Uterus (tissue), 4 donors: ENCODE results near the gene CNTN1. TPM values are rescaled to one million over a fixed set of nuclear protein-coding genes. Genes with fewer than 3 reads are reported as not detected.

Source experiments
- DNase-seq, 2 donors: peaks; one replicate each; pipeline ENCODE4 v3.0.0-alpha.2; 2019 to 2020
- H3K27ac ChIP-seq, 2 donors: fragments of 200-600 bp; sonication (generic); 1 replicate in 1 of 2; 2 replicates in 1 of 2; pipeline ENCODE4 v1.5.1; 2016 to 2018
- H3K27me3 ChIP-seq, 2 donors: fragments of 200-600 bp; sonication (generic); one replicate each; pipeline ENCODE4 v1.5.1; 2018 to 2019; ENCODE audit warnings: control low read depth in 1 of 2
- H3K36me3 ChIP-seq, 2 donors: fragments of 200-600 bp; sonication (generic); one replicate each; pipeline ENCODE4 v1.5.1; 2019; ENCODE audit warnings: control low read depth in 1 of 2
- H3K4me1 ChIP-seq, 2 donors: fragments of 200-600 bp; sonication (generic); one replicate each; pipeline ENCODE4 v1.5.1; 2018 to 2019; ENCODE audit warnings: control low read depth in 1 of 2
- H3K4me3 ChIP-seq, 2 donors: fragments of 200-600 bp; sonication (generic); 1 replicate in 1 of 2; 2 replicates in 1 of 2; pipeline ENCODE4 v1.5.1; 2018 to 2019; ENCODE audit warnings: mild to moderate bottlenecking in 1 of 2
- H3K9me3 ChIP-seq, 2 donors: fragments of 200-600 bp; sonication (generic); one replicate each; pipeline ENCODE4 v1.5.1; 2019; ENCODE audit warnings: control low read depth in 1 of 2
- POLR2A ChIP-seq, 2 donors: fragments of 450-650 bp; IDR thresholded peaks; one replicate each; pipeline ENCODE4 v1.6.1; 2016; ENCODE audit warnings: antibody characterized with exemption in 2 of 2, mild to moderate bottlenecking in 1 of 2, moderate library complexity in 1 of 2
- intact Hi-C: fragments of 100-400 bp; cut with DNase I; formaldehyde crosslinking; loops from one replicate; pipeline ENCODE4 v1.15.1; 2023; ENCODE audit warnings: low total_unique reads
- total RNA-seq, 4 donors: library from RNA; depleted of rRNA in 3 of 4; stranded (reverse); fragments of >200 nt in 3 of 4; gene quantifications; one replicate each; pipeline versions ENCODE4 v1.1.0 to v1.2.4, GENCODE V29; 2014 to 2023
- TF ChIP-seq, protein P1 (sequence below), 4 experiments: fragments of 200-600 bp in 2 of 4; fragments of 450-650 bp in 2 of 4; sonication (generic) in 2 of 4; IDR thresholded peaks; one replicate each; pipeline ENCODE4 v1.5.1; 2016 to 2019; ENCODE audit warnings: antibody characterized with exemption in 4 of 4, mild to moderate bottlenecking in 2 of 4, moderate library complexity in 1 of 4
- donor health status: DM: yes; HTN: yes; CAD: no.

Gene CNTN1
- total RNA-seq, 4 donors from 2014 or later: 1.5 to 124 (median 11.0) TPM

GRCh38 chr12:40762072-40762471 lies 69.8 kb downstream of the CNTN1 start:
- Histone ChIP-seq H3K4me1 (no peaks in the 10 kb centered on the region), H3K4me3 (no peak overlapping the region), H3K27me3 (no peaks in the 10 kb centered on the region), H3K9me3 (no peaks in the 10 kb centered on the region), H3K36me3 (no peaks in the 10 kb centered on the region), H3K27ac (no peak overlapping the region)
- intact Hi-C loops: no loop called here
- TF ChIP-seq, protein P1, sequence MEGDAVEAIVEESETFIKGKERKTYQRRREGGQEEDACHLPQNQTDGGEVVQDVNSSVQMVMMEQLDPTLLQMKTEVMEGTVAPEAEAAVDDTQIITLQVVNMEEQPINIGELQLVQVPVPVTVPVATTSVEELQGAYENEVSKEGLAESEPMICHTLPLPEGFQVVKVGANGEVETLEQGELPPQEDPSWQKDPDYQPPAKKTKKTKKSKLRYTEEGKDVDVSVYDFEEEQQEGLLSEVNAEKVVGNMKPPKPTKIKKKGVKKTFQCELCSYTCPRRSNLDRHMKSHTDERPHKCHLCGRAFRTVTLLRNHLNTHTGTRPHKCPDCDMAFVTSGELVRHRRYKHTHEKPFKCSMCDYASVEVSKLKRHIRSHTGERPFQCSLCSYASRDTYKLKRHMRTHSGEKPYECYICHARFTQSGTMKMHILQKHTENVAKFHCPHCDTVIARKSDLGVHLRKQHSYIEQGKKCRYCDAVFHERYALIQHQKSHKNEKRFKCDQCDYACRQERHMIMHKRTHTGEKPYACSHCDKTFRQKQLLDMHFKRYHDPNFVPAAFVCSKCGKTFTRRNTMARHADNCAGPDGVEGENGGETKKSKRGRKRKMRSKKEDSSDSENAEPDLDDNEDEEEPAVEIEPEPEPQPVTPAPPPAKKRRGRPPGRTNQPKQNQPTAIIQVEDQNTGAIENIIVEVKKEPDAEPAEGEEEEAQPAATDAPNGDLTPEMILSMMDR (IDR thresholded peaks at IDR 0.05): no peak
- no peak for TF ChIP-seq POLR2A (IDR thresholded peaks at IDR 0.05)
- no peak for DNase-seq

DNA sequence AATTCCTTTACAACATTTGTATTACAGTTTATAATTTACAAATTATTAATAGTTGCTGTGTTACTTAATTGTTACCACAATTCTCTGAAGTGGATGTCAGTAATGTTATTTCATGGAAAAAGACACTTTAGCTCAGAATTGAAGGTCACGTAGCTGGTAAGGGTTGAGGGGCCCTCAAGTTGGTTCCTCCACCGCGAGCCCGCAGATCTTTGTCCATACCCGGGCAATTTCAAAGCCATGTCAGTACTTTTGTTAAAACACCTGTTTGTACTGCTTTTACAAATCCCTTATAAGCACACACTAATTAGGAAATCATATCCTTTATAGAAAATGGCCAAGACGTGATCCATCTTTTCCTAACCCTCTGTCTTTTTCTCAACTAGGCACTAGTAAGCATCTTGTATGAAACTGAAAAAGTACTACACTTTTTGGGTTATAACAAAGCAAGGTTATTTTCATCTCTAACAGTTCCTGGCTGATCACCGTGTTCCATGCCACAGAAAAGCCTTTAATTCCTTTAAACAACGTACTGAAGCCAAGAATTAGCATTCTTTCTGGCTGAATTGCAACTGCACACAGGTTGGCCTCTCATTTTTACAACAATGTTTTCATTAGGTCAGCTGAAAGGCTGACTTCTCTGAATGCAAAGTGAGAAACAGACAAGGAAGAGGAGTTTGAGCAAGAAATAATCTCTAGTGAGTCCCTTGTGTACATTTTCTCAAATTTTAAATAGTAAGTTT lies 76.1 kb downstream of the CNTN1 start:
- Histone ChIP-seq H3K36me3 (no peaks in the 10 kb centered on the region), H3K4me3 (no peak overlapping the region), H3K27me3 (no peaks in the 10 kb centered on the region), H3K9me3 (no peaks in the 10 kb centered on the region), H3K27ac (no peak overlapping the region), H3K4me1 (no peaks in the 10 kb centered on the region)
- TF ChIP-seq, protein P1 (IDR thresholded peaks at IDR 0.05): no peak
- no peak for TF ChIP-seq POLR2A (IDR thresholded peaks at IDR 0.05)
- intact Hi-C loops: no loop called here
- no peak for DNase-seq

DNA sequence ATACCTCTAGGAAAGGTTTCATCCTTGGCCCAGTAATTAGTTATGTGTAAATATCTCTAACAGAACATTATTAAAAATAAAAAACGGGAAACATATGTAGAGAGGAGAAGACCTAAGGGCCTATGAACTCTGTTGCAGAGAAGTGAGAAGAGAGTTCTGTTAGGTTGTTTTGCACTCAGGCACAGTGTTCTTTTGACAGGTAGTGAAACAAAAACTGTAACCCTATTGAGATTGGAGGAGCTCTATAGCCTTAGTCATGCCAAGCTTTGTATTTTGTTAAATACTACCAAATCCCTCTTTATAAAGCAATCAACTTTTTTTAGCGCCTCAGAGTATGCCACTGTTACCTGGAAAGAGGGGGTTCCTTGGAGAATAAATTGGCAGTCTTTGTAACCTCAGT lies 77.6 kb downstream of the CNTN1 start:
- intact Hi-C loops: no loop called here
- no peak overlapping the region for H3K27ac ChIP-seq

DNA sequence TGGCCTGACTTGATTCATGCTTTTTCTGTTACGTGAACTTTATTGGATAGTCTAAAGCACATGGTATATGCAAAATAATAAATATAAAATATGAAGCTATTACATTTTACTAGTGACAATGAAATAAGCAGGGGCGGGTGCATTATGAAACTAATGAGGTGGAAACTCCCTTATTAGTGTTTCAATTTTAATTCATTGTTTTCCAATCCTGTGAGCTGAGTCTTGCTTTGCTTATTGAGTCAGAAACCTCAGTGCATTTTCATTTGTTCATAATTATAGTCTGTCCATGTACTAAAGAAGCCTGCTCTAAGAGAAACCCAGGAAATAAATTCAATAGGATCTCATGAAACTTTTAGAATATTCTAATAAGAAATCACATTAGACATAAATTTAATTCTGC lies 78.5 kb downstream of the CNTN1 start:
- Histone ChIP-seq H3K4me3 (no peak overlapping the region), H3K27me3 (no peaks in the 10 kb centered on the region), H3K9me3 (no peaks in the 10 kb centered on the region), H3K4me1 (no peaks in the 10 kb centered on the region), H3K27ac (no peak overlapping the region), H3K36me3 (no peaks in the 10 kb centered on the region)
- DNase-seq: no peak
- intact Hi-C loops: no loop called here
- TF ChIP-seq, protein P1 (IDR thresholded peaks at IDR 0.05): no peak
- no peak for TF ChIP-seq POLR2A (IDR thresholded peaks at IDR 0.05)

More for the DNA sequence above, 77.6 kb downstream of the CNTN1 start:
- H3K4me1 ChIP-seq: no peaks in the 10 kb centered on the region
- H3K27me3 ChIP-seq: no peaks in the 10 kb centered on the region
- TF ChIP-seq, protein P1 (IDR thresholded peaks at IDR 0.05): no peak
- no peak for TF ChIP-seq POLR2A (IDR thresholded peaks at IDR 0.05)
- no peak for DNase-seq
- H3K9me3 ChIP-seq: no peaks in the 10 kb centered on the region
- no peak overlapping the region for H3K4me3 ChIP-seq
- H3K36me3 ChIP-seq: no peaks in the 10 kb centered on the region

DNA sequence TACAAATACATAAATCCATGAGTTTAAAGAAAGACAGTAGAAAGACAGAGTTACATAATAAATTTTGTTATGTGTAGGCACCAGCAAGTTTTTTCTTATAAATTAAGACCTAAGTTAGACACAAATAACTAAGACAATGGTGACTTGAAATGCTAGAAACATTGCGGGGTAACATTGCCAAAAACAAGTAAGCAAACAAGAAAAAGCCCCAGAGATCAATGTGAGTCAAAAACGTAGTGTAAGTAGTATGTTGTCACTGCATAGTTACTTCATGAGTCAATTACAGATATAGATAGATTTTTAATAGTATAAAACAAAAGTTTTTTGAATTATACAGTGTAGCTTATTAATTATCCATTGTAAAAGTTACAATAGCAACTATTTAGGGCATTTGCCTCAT lies 83.4 kb downstream of the CNTN1 start:
- Histone ChIP-seq H3K27ac (no peak overlapping the region), H3K27me3 (no peaks in the 10 kb centered on the region), H3K36me3 (no peaks in the 10 kb centered on the region), H3K4me1 (no peaks in the 10 kb centered on the region), H3K4me3 (no peak overlapping the region), H3K9me3 (no peaks in the 10 kb centered on the region)
- TF ChIP-seq, protein P1 (IDR thresholded peaks at IDR 0.05): no peak
- no peak for TF ChIP-seq POLR2A (IDR thresholded peaks at IDR 0.05)
- intact Hi-C loops: no loop called here
- no peak for DNase-seq
